Hepatocyte (in vitro differentiated cells): ENCODE results near the gene TIMM9. TPM values are rescaled to one million over a fixed set of nuclear protein-coding genes. Genes with fewer than 3 reads are reported as not detected.

Experiments used
- DNase-seq: peaks from one replicate; pipeline ENCODE4 v3.0.0-alpha.2; 2016; ENCODE audit warnings: low spot score
- H2AFZ ChIP-seq: fragments of 200-600 bp; sonication (generic); 2 replicates; pipeline ENCODE4 v1.6.0; 2016; ENCODE audit warnings: antibody characterized with exemption, mild to moderate bottlenecking
- H3K27ac ChIP-seq: fragments of 200-600 bp; sonication (generic); 2 replicates; pipeline ENCODE4 v1.5.1; 2016; ENCODE audit warnings: mild to moderate bottlenecking
- H3K27me3 ChIP-seq: fragments of 200-600 bp; sonication (generic); 2 replicates; pipeline ENCODE4 v1.6.1; 2016
- H3K36me3 ChIP-seq: fragments of 200-600 bp; sonication (generic); replicated peaks from 2 replicates; pipeline ENCODE4 v1.5.1; 2016; ENCODE audit warnings: low read depth; ENCODE audit not compliant: insufficient read depth
- H3K4me1 ChIP-seq: fragments of 200-600 bp; sonication (generic); 2 replicates; pipeline ENCODE4 v1.5.1; 2016; ENCODE audit warnings: mild to moderate bottlenecking, moderate library complexity; ENCODE audit not compliant: insufficient read depth
- H3K4me2 ChIP-seq: fragments of 200-600 bp; sonication (generic); 2 replicates; pipeline ENCODE4 v1.6.0; 2016
- H3K4me3 ChIP-seq: fragments of 200-600 bp; sonication (generic); 2 replicates; pipeline ENCODE4 v1.5.1; 2016; ENCODE audit warnings: mild to moderate bottlenecking
- H3K79me2 ChIP-seq: fragments of 200-600 bp; sonication (generic); 2 replicates; pipeline ENCODE4 v1.6.0; 2017; ENCODE audit warnings: mild to moderate bottlenecking
- H3K9me2 ChIP-seq: fragments of 200-600 bp; sonication (generic); replicated peaks from 2 replicates; pipeline ENCODE4 v1.6.0; 2017; ENCODE audit warnings: mild to moderate bottlenecking; ENCODE audit not compliant: insufficient read depth
- H3K9me3 ChIP-seq: fragments of 200-600 bp; sonication (generic); 2 replicates; pipeline ENCODE4 v1.5.1; 2016; ENCODE audit warnings: low read depth, mild to moderate bottlenecking
- H4K20me1 ChIP-seq: fragments of 200-600 bp; sonication (generic); 2 replicates; pipeline ENCODE4 v1.6.0; 2016; ENCODE audit warnings: mild to moderate bottlenecking; ENCODE audit not compliant: insufficient read depth, poor library complexity, severe bottlenecking
- EZH2 ChIP-seq: fragments of 200-600 bp; sonication (generic); IDR thresholded peaks from 2 replicates; pipeline ENCODE4 v1.6.1; 2016; ENCODE audit warnings: antibody characterized with exemption, mild to moderate bottlenecking, borderline replicate concordance
- EZH2phosphoT487 ChIP-seq: fragments of 200-600 bp; sonication (generic); IDR thresholded peaks from one replicate; pipeline ENCODE4 v1.6.1; 2018; ENCODE audit warnings: antibody characterized with exemption, mild to moderate bottlenecking, low read depth, moderate library complexity; ENCODE audit not compliant: unreplicated experiment, severe bottlenecking
- WGBS: methylation state at CpG from one replicate; pipeline ENCODE4 v1.1.6; 2016; ENCODE audit warnings: low lambda C conversion rate; ENCODE audit errors: missing lambda C conversion rate; 5-methylcytosine and 5-hydroxymethylcytosine counted together
- polyA plus RNA-seq: library from polyadenylated mRNA; unstranded; fragments of >200 nt; fragmentation: Nextera tagmentation; extraction: Ambion mirVana; gene quantifications from 2 replicates; pipeline ENCODE4 v1.2.1, GENCODE V29; 2016
- total RNA-seq: library from RNA; depleted of rRNA; stranded (reverse); fragments of >200 nt; gene quantifications from 2 replicates; pipeline ENCODE4 v1.2.3, GENCODE V29; 2014
- TF ChIP-seq, protein P1 (sequence below): fragments of 200-600 bp; sonication (generic); IDR thresholded peaks from 2 replicates; pipeline ENCODE4 v1.5.1; 2016; ENCODE audit warnings: antibody characterized with exemption, mild to moderate bottlenecking; ENCODE audit not compliant: poor library complexity

TIMM9 gene
- total and polyA plus RNA-seq, 2 experiments from 2014 or later = 63.6 to 65.5 TPM

DNA sequence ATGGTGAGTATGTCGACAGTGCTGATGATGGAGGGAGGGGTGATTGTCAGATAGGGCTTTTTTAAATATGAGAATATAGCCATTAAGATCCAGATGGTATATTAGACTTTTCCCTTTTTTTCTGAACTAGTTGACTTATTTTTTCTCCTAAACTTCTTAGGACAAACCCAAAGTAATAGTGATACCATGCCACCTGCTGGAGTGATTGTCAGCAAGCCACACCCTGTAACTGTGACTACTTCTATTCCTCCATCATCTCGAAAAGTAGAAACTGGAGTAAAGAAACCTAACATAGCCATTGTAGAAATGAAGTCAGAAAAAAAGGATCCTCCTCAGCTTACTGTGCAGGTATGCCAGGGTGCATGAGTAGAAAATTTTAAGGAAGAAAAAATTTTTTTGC, 40.2 kb upstream of the TIMM9 start:
- H3K79me2 ChIP-seq = no peaks in the 10 kb centered on the region
- no peaks in the 10 kb centered on the region for H3K27me3 ChIP-seq
- no peak overlapping the region for H3K27ac ChIP-seq
- H3K4me1 ChIP-seq = no peaks in the 10 kb centered on the region
- H3K9me3 ChIP-seq = no peaks in the 10 kb centered on the region
- no peak overlapping the region for H3K4me3 ChIP-seq
- no peak for DNase-seq
- no peaks in the 10 kb centered on the region for H3K9me2 ChIP-seq
- no peak overlapping the region for H2AFZ ChIP-seq
- H3K4me2 ChIP-seq = no peak overlapping the region
- no peaks in the 10 kb centered on the region for H3K36me3 ChIP-seq
- WGBS = 100% methylated on average over 2 of the region's 2 CpGs
- no peaks in the 10 kb centered on the region for H4K20me1 ChIP-seq
- TF ChIP-seq EZH2 = no peak

DNA sequence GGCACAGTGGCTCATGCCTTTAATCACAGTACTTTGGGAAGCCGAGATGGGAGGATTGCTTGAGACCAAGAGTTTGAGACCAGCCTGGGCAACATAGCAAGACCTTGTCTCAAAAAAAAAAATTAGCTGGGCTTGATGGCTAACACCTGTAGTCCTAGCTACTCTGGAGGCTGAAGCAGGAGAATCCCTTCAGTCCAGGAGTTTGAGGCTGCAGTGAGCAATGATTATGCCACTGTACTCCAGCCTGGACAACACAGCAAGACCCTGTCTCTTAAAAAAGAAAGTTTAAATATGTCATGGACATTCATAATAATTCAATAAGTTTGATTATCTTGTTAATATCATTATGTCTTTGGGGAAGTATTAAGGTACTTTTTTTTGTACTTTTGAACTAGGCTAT, 39.1 kb upstream of the TIMM9 start:
- Histone ChIP-seq H3K9me2 (no peaks in the 10 kb centered on the region), H3K79me2 (no peaks in the 10 kb centered on the region), H3K4me1 (no peaks in the 10 kb centered on the region), H4K20me1 (no peaks in the 10 kb centered on the region), H3K4me3 (no peak overlapping the region), H3K36me3 (no peaks in the 10 kb centered on the region), H3K27me3 (no peaks in the 10 kb centered on the region), H3K4me2 (no peak overlapping the region), H3K9me3 (no peaks in the 10 kb centered on the region), H2AFZ (no peak overlapping the region), H3K27ac (no peak overlapping the region)
- DNase-seq = no peak
- WGBS = 100% methylated on average over 1 of the region's 1 CpG
- TF ChIP-seq EZH2 (no peak), EZH2phosphoT487 (no peak)
- TF ChIP-seq, protein P1, sequence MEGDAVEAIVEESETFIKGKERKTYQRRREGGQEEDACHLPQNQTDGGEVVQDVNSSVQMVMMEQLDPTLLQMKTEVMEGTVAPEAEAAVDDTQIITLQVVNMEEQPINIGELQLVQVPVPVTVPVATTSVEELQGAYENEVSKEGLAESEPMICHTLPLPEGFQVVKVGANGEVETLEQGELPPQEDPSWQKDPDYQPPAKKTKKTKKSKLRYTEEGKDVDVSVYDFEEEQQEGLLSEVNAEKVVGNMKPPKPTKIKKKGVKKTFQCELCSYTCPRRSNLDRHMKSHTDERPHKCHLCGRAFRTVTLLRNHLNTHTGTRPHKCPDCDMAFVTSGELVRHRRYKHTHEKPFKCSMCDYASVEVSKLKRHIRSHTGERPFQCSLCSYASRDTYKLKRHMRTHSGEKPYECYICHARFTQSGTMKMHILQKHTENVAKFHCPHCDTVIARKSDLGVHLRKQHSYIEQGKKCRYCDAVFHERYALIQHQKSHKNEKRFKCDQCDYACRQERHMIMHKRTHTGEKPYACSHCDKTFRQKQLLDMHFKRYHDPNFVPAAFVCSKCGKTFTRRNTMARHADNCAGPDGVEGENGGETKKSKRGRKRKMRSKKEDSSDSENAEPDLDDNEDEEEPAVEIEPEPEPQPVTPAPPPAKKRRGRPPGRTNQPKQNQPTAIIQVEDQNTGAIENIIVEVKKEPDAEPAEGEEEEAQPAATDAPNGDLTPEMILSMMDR = no peak

DNA sequence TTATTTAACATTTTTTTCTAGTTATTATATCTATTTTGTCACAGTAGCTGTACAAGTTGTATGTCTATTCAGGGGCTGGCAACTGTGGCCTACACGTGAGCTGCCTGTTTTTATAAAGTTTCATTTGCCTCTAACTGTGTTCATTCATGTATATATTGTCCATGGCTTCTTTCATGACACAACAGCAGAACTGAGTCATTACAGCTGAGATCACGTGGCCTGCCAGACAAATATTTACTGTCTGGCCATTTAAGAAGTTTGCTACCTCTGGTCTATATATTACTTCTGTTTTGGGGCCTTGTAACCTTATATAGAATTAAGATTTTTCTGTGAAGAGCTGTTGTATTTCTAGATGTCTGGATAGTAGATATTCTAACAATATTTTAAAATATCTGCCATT, 38.1 kb upstream of the TIMM9 start:
- H3K4me3 ChIP-seq = no peak overlapping the region
- peak; percentile 54 for DNase-seq
- 63% methylated on average over 2 of the region's 2 CpGs for WGBS

DNA sequence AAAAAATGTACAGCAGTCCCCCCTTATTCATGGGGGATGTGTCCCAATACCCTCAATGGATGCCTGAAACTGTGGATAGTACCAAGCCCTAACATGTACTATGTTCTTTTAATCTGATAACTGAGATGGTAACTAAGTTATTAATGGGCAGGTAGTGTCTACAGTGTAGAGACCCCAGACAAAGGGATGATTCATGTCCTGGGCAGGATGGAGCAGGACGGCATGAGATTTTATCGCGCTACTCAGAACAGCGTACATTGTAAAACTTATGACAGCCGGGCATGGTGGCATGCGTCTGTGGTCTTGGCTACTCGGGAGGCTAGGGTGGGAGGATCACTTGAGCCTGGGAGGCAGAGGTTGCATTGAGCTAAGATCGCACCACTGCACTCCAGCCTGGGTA, 37.3 kb upstream of the TIMM9 start:
- H4K20me1 ChIP-seq = no peaks in the 10 kb centered on the region
- H3K9me2 ChIP-seq = no peaks in the 10 kb centered on the region
- H3K4me1 ChIP-seq = no peaks in the 10 kb centered on the region
- no peak for TF ChIP-seq EZH2
- no peak for TF ChIP-seq EZH2phosphoT487
- TF ChIP-seq, protein P1 = no peak
- H2AFZ ChIP-seq = no peak overlapping the region
- H3K4me3 ChIP-seq = no peak overlapping the region
- H3K9me3 ChIP-seq = no peaks in the 10 kb centered on the region
- 97% methylated on average over 8 of the region's 8 CpGs for WGBS
- DNase-seq = no peak
- H3K36me3 ChIP-seq = no peaks in the 10 kb centered on the region
- H3K79me2 ChIP-seq = no peaks in the 10 kb centered on the region
- H3K27ac ChIP-seq = no peak overlapping the region
- H3K27me3 ChIP-seq = no peaks in the 10 kb centered on the region
- H3K4me2 ChIP-seq = no peak overlapping the region

More for the DNA sequence above, 38.1 kb upstream of the TIMM9 start:
- H3K9me2 ChIP-seq = no peaks in the 10 kb centered on the region
- no peak overlapping the region for H3K4me2 ChIP-seq
- no peaks in the 10 kb centered on the region for H3K36me3 ChIP-seq
- peak overlapping the region; percentile 63 for H3K27ac ChIP-seq
- no peaks in the 10 kb centered on the region for H3K27me3 ChIP-seq
- no peaks in the 10 kb centered on the region for H4K20me1 ChIP-seq
- no peak overlapping the region for H2AFZ ChIP-seq
- no peaks in the 10 kb centered on the region for H3K4me1 ChIP-seq
- H3K9me3 ChIP-seq = no peaks in the 10 kb centered on the region
- TF ChIP-seq, protein P1 = no peak
- no peak for TF ChIP-seq EZH2
- TF ChIP-seq EZH2phosphoT487 = no peak
- H3K79me2 ChIP-seq = no peaks in the 10 kb centered on the region
